Lower leg skin (tissue), 4 donors: ENCODE data around the gene TUBB6. TPM values are rescaled to one million over a fixed set of nuclear protein-coding genes. Genes with fewer than 3 reads are reported as not detected.

ENCODE experiments used
- DNase-seq, 2 donors: peaks; one replicate each; pipeline ENCODE4 v3.0.0-alpha.2; 2019; ENCODE audit warnings: low spot score in 2 of 2
- H3K4me3 ChIP-seq: fragments of 200-600 bp; sonication (generic); 2 replicates; pipeline ENCODE4 v1.5.1; 2017; ENCODE audit warnings: mild to moderate bottlenecking, low read depth; ENCODE audit not compliant: poor library complexity, severe bottlenecking
- CTCF ChIP-seq, 3 donors: fragments of 450-650 bp; IDR thresholded peaks; one replicate each; pipeline ENCODE4 v1.5.1; 2016; ENCODE audit warnings: antibody characterized with exemption in 3 of 3, mild to moderate bottlenecking in 3 of 3, moderate library complexity in 2 of 3
- POLR2A ChIP-seq, 2 donors: fragments of 450-650 bp; IDR thresholded peaks; one replicate each; pipeline ENCODE4 v1.6.1; 2016 to 2017; ENCODE audit warnings: antibody characterized with exemption in 2 of 2, mild to moderate bottlenecking in 1 of 2, moderate library complexity in 1 of 2
- WGBS, 2 donors: methylation state at CpG; one replicate each; pipeline ENCODE4 v1.1.5; 2018; 5-methylcytosine and 5-hydroxymethylcytosine counted together
- intact Hi-C: fragments of 100-400 bp; cut with DNase I; formaldehyde crosslinking; loops from one replicate; pipeline ENCODE4 v1.15.0; 2023; ENCODE audit warnings: low total_unique reads
- total RNA-seq, 4 donors: library from RNA; depleted of rRNA; stranded (reverse); fragments of >200 nt; gene quantifications; one replicate each; pipeline ENCODE4 v1.1.0, GENCODE V29; 2016

The TUBB6 gene
- total RNA-seq, 4 donors from 2014 or later = 91.6 to 151 (median 133) TPM

GRCh38 chr18:12366784-12367183, 58.7 kb downstream of the TUBB6 start:
- H3K4me3 ChIP-seq = no peak overlapping the region
- DNase-seq = no peak
- intact Hi-C loops = no loop called here
- no peak for TF ChIP-seq CTCF (IDR thresholded peaks at IDR 0.05)
- no peak for TF ChIP-seq POLR2A (IDR thresholded peaks at IDR 0.05)
- WGBS, 2 donors = 88 to 92% methylated on average over 5 of the region's 5 CpGs

- intact Hi-C loops = no loop called here
- H3K4me3 ChIP-seq = no peak overlapping the region
- TF ChIP-seq POLR2A (IDR thresholded peaks at IDR 0.05) (no peak), CTCF (IDR thresholded peaks at IDR 0.05) (no peak)
- WGBS, 2 donors = 85 to 96% methylated on average over 7 of the region's 7 CpGs
- DNase-seq = no peak
These were observed 61.2 kb downstream of the TUBB6 start for GRCh38 chr18:12369211-12369610.

- 78 to 80% methylated on average over 2 of the region's 2 CpGs for WGBS, 2 donors
- DNase-seq = no peak
- no peak overlapping the region for H3K4me3 ChIP-seq
- TF ChIP-seq POLR2A (IDR thresholded peaks at IDR 0.05) (no peak), CTCF (IDR thresholded peaks at IDR 0.05) (no peak)
- intact Hi-C loops = no loop called here
These were observed 63.5 kb downstream of the TUBB6 start for GRCh38 chr18:12371590-12371989.

GRCh38 chr18:12372406-12372805, 64.4 kb downstream of the TUBB6 start:
- TF ChIP-seq CTCF (IDR thresholded peaks at IDR 0.05) = no peak
- no peak for TF ChIP-seq POLR2A (IDR thresholded peaks at IDR 0.05)
- WGBS, 2 donors = 56 to 59% methylated on average over 3 of the region's 3 CpGs
- intact Hi-C loops = no loop called here
- no peak for DNase-seq
- H3K4me3 ChIP-seq = no peak overlapping the region

GRCh38 chr18:12373116-12373770, 65.2 kb downstream of the TUBB6 start:
- H3K4me3 ChIP-seq = no peak overlapping the region
- TF ChIP-seq POLR2A (IDR thresholded peaks at IDR 0.05) (no peak), CTCF (IDR thresholded peaks at IDR 0.05) (no peak)
- no peak for DNase-seq
- intact Hi-C loops = no loop called here
- WGBS, 2 donors = 73 to 80% methylated on average over 4 of the region's 4 CpGs

- WGBS, 2 donors = 64 to 68% methylated on average over 2 of the region's 2 CpGs
- DNase-seq = no peak
- TF ChIP-seq CTCF (IDR thresholded peaks at IDR 0.05) (no peak), POLR2A (IDR thresholded peaks at IDR 0.05) (no peak)
- intact Hi-C loops = no loop called here
- H3K4me3 ChIP-seq = no peak overlapping the region
These were observed 65.7 kb downstream of the TUBB6 start for GRCh38 chr18:12373771-12374116.
